Ascending aorta (tissue), 2 donors: ENCODE measurements around the gene METTL24. TPM values are rescaled to one million over a fixed set of nuclear protein-coding genes. Genes with fewer than 3 reads are reported as not detected.
"Not testable (repeated sequence)": the region's sequence is repeated elsewhere in the genome, so short reads cannot be mapped to it uniquely, and the experiment has no call there.

Experiments
- DNase-seq, 2 donors: peaks; one replicate each; pipeline ENCODE4 v3.0.0-alpha.2; 2019; ENCODE audit warnings: low spot score in 2 of 2
- H3K27ac ChIP-seq, 2 donors: fragments of 200-600 bp; sonication (generic); one replicate each; pipeline ENCODE4 v1.5.1; 2016 to 2017; ENCODE audit warnings: mild to moderate bottlenecking in 1 of 2
- H3K27me3 ChIP-seq: fragments of 200-600 bp; sonication (generic); one replicate; pipeline ENCODE4 v1.5.1; 2017
- H3K36me3 ChIP-seq, 2 donors: fragments of 200-600 bp; sonication (generic); one replicate each; pipeline ENCODE4 v1.5.1; 2016
- H3K4me1 ChIP-seq, 2 donors: fragments of 200-600 bp; sonication (generic); one replicate each; pipeline ENCODE4 v1.5.1; 2016 to 2017; ENCODE audit warnings: mild to moderate bottlenecking in 1 of 2
- H3K4me3 ChIP-seq, 2 donors: fragments of 200-600 bp; sonication (generic); one replicate each; pipeline ENCODE4 v1.5.1; 2016 to 2017; ENCODE audit warnings: mild to moderate bottlenecking in 1 of 2
- H3K9me3 ChIP-seq, 2 donors: fragments of 200-600 bp; sonication (generic); one replicate each; pipeline ENCODE4 v1.5.1; 2016
- CTCF ChIP-seq, 3 experiments: fragments of 200-600 bp in 2 of 3; fragments of 450-650 bp in 1 of 3; sonication (generic) in 2 of 3; IDR thresholded peaks; one replicate each; pipeline ENCODE4 v1.5.1; 2016 to 2019; ENCODE audit warnings: antibody characterized with exemption in 3 of 3, mild to moderate bottlenecking in 1 of 3, moderate library complexity in 1 of 3
- intact Hi-C: fragments of 100-400 bp; cut with DNase I; formaldehyde crosslinking; loops from one replicate; pipeline ENCODE4 v1.15.1; 2023
- total RNA-seq: library from RNA; depleted of rRNA; stranded (reverse); fragments of >200 nt; gene quantifications from one replicate; pipeline ENCODE4 v1.1.0, GENCODE V29; 2016

The METTL24 gene
- total RNA-seq, 1 donor from 2014 or later, result 2.0 TPM

- H3K4me1 ChIP-seq, result peaks cover 6 to 22% of the 10 kb centered on the region in 2 donors
- H3K27ac ChIP-seq, result peak overlapping the region; percentile 60 to 76
- no peaks in the 10 kb centered on the region for H3K27me3 ChIP-seq
- intact Hi-C loops, result loop anchor here (2.0 to 10.0 kb wide), 3 partner anchors 16 to 1048 kb away; partner anchors contain the start of genes AK9 and FIG4
- DNase-seq, result no peak
- TF ChIP-seq CTCF (IDR thresholded peaks at IDR 0.05), result no peak
- H3K9me3 ChIP-seq, result no peaks in the 10 kb centered on the region
- peak overlapping the region in 1 of 2 donors; percentile 0 for H3K4me3 ChIP-seq
- H3K36me3 ChIP-seq, result no peaks in the 10 kb centered on the region
These were observed 5.4 kb downstream of the METTL24 start for GRCh38 chr6:110352563-110353262.

DNA sequence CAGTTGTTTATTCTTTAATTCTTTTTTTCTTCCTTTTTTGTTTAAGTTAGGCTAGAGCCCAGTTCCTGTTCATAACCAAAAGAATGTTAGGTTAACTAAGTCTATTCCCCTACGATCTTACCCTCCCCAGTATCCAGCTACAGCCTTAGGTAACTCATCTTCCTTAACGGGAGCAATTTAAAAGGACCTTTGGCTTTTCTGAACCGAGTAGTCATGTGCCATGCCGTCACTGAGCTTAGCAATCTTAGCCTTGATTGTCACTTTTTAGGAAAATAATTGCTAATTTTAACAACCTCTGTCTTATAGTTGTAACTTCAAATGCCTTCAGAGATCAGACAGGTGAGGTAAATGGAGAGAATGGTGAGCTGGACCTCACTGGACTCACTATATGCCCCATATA lies 6.2 kb downstream of the METTL24 start:
- peaks cover 0 to 20% of the 10 kb centered on the region in 2 donors for H3K4me1 ChIP-seq
- intact Hi-C loops, result loop anchor here (2.0 to 10.0 kb wide), 3 partner anchors 15 to 1047 kb away; partner anchors contain the start of genes AK9 and FIG4
- TF ChIP-seq CTCF (IDR thresholded peaks at IDR 0.05), result no peak

DNA sequence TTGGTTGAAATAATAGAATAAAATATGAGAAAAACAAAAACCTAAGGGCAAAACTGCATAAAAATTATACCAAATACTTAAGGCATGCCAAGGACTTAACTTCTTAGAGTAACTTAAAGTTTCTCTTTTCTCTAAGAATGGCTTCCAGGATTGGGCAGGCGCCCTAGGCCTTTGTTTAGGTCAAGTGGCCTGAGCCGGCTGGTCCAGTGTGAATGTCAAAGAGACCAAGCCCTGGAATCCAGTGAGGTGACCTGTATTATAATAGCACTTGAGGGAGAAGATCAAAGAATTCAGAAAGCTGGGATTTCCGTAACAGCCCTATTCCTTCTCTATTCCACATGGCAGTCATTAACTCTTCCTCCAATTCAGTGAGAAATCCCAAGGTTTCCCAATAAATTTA lies 6.6 kb downstream of the METTL24 start:
- H3K27ac ChIP-seq, result peak overlapping the region; percentile 60 to 76
- no peaks in the 10 kb centered on the region for H3K9me3 ChIP-seq
- intact Hi-C loops, result loop anchor here (5.0 to 10.0 kb wide), 2 partner anchors 659 to 1047 kb away; partner anchors contain the start of genes AK9 and FIG4
- no peak for TF ChIP-seq CTCF (IDR thresholded peaks at IDR 0.05)
- no peaks in the 10 kb centered on the region for H3K36me3 ChIP-seq
- no peaks in the 10 kb centered on the region for H3K27me3 ChIP-seq
- H3K4me3 ChIP-seq, result no peak overlapping the region
- DNase-seq, result no peak
- peaks cover 0 to 16% of the 10 kb centered on the region in 2 donors for H3K4me1 ChIP-seq

More for the DNA sequence above, 6.2 kb downstream of the METTL24 start:
- no peaks in the 10 kb centered on the region for H3K27me3 ChIP-seq
- no peaks in the 10 kb centered on the region for H3K9me3 ChIP-seq
- H3K27ac ChIP-seq, result peak overlapping the region; percentile 60 to 76
- H3K4me3 ChIP-seq, result no peak overlapping the region
- DNase-seq, result no peak
- no peaks in the 10 kb centered on the region for H3K36me3 ChIP-seq

DNA sequence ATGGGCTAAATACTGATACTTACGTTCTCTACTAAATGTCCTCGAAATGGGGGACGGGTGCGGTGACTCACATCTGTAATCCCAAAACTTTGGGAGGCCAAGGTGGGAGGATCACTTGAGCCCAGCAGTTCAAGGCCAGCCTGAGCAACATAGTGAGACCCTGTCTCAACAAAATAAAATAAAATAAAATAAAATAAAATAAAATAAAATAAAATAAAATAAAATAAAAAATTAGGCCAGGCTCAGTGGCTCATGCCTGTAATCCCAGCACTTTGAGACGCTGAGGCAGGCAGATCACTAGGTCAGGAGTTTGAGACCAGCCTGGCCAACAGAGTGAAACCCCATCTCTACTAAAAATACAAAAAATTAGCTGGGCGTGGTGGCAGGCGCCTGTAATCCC lies 7.6 kb downstream of the METTL24 start:
- not testable (repeated sequence) for H3K27ac ChIP-seq, H3K4me3 ChIP-seq, DNase-seq, H3K27me3 ChIP-seq, H3K9me3 ChIP-seq, H3K36me3 ChIP-seq
- H3K4me1 ChIP-seq, result peaks cover 0 to 16% of the 10 kb centered on the region in 2 donors
- intact Hi-C loops, result loop anchor here (5.0 to 10.0 kb wide), 2 partner anchors 658 to 1046 kb away; partner anchors contain the start of genes AK9 and FIG4

- no peak for DNase-seq
- Histone ChIP-seq H3K27me3 (no peaks in the 10 kb centered on the region), H3K4me1 (peaks cover 0 to 14% of the 10 kb centered on the region in 2 donors), H3K36me3 (no peaks in the 10 kb centered on the region), H3K9me3 (no peaks in the 10 kb centered on the region), H3K4me3 (no peak overlapping the region), H3K27ac (no peak overlapping the region)
- TF ChIP-seq CTCF (IDR thresholded peaks at IDR 0.05), result no peak
- intact Hi-C loops, result no loop called here
These were observed 9.0 kb downstream of the METTL24 start for GRCh38 chr6:110348961-110349690.

DNA sequence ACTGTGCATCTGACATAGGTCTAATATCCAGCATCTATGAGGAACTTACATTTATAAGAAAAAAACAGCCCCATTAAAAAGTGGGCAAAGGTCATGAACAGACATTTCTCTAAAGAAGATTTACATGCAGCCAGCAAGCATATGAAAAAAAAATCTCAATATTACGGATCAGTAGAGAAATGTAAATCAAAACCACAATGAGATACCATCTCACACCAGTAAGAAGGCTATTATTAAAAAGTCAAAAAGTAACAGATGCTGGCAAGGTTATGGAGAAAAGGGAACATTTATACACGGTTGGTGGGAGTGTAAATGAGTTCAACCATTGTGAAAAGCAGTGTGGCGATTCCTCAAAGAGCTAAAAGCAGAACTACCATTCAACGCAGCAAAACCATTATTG lies 13.1 kb downstream of the METTL24 start:
- H3K36me3 ChIP-seq, result no peaks in the 10 kb centered on the region
- no peaks in the 10 kb centered on the region for H3K27me3 ChIP-seq
- H3K9me3 ChIP-seq, result no peaks in the 10 kb centered on the region
- no peak for DNase-seq
- H3K4me1 ChIP-seq, result peaks cover 0 to 6% of the 10 kb centered on the region in 2 donors
- no peak for TF ChIP-seq CTCF (IDR thresholded peaks at IDR 0.05)
- H3K4me3 ChIP-seq, result no peak overlapping the region
- no peak overlapping the region for H3K27ac ChIP-seq
- intact Hi-C loops, result no loop called here
